PC-3 (cell line): Measurements from ENCODE around the gene RAF1. TPM values are rescaled to one million over a fixed set of nuclear protein-coding genes. Genes with fewer than 3 reads are reported as not detected.

Source experiments
- ATAC-seq: fragments of 200-7000 bp; cut with Tn5 transposase; 2 replicates; pipeline ENCODE4 v1.9.1; 2020; ENCODE audit warnings: mild to moderate bottlenecking, moderate library complexity
- BruUV-seq: library from RNA; stranded (reverse); fragments of 400-500 nt; replicated peaks from 2 replicates; lab custom pipeline; 2021; lab: Mats Ljungman, UMichigan
- CTCF ChIA-PET: fragments of 300-600 bp; sonication (Branson Sonifier 250); formaldehyde crosslinking; loops from one replicate; lab custom pipeline; 2022; ENCODE audit warnings: antibody characterized with exemption; lab: Charles Lee
- POLR2A ChIA-PET: fragments of 300-600 bp; sonication (Branson Sonifier 250); formaldehyde crosslinking; loops from one replicate; lab custom pipeline; 2022; ENCODE audit warnings: antibody characterized with exemption; ENCODE audit not compliant: unreplicated experiment; lab: Charles Lee
- DNase-seq: peaks from one replicate; pipeline ENCODE4 v3.0.0-alpha.2; 2015
- H2AFZ ChIP-seq: fragments of 300-600 bp; sonication (generic); 2 replicates; pipeline ENCODE4 v1.6.0; 2016; ENCODE audit warnings: antibody characterized with exemption, low read length
- H3F3A ChIP-seq: fragments of 300-600 bp; sonication (generic); one replicate; pipeline ENCODE4 v1.6.0; 2017; ENCODE audit warnings: antibody characterized with exemption, low read length, control low read depth, mild to moderate bottlenecking; ENCODE audit not compliant: unreplicated experiment
- H3K27ac ChIP-seq: fragments of 300-600 bp; sonication (generic); 2 replicates; pipeline ENCODE4 v1.5.1; 2016; ENCODE audit warnings: mild to moderate bottlenecking, low read length
- H3K27me3 ChIP-seq: fragments of 300-600 bp; sonication (generic); 2 replicates; pipeline ENCODE4 v1.6.1; 2016; ENCODE audit warnings: low read length, mixed read lengths
- H3K36me3 ChIP-seq: fragments of 300-600 bp; sonication (generic); 2 replicates; pipeline ENCODE4 v1.6.1; 2016; ENCODE audit warnings: low read depth, mixed run types, low read length, mixed read lengths
- H3K4me1 ChIP-seq: fragments of 300-600 bp; sonication (generic); 2 replicates; pipeline ENCODE4 v1.5.1; 2016; ENCODE audit warnings: low read length; ENCODE audit not compliant: insufficient read depth
- H3K4me2 ChIP-seq: fragments of 300-600 bp; sonication (generic); 2 replicates; pipeline ENCODE4 v1.6.0; 2016; ENCODE audit warnings: low read length
- H3K4me3 ChIP-seq: fragments of 300-600 bp; sonication (generic); 2 replicates; pipeline ENCODE4 v1.5.1; 2016; ENCODE audit warnings: mild to moderate bottlenecking, low read length, mixed read lengths
- H3K79me2 ChIP-seq: fragments of 300-600 bp; sonication (generic); 2 replicates; pipeline ENCODE4 v1.6.1; 2017; ENCODE audit warnings: low read length, mixed read lengths
- H3K9ac ChIP-seq: fragments of 300-600 bp; sonication (generic); 2 replicates; pipeline ENCODE4 v1.6.0; 2016; ENCODE audit warnings: mild to moderate bottlenecking, low read length
- H3K9me2 ChIP-seq: fragments of 300-600 bp; sonication (generic); replicated peaks from 2 replicates; pipeline ENCODE4 v1.6.1; 2016; ENCODE audit warnings: mixed run types, low read length, mixed read lengths
- H3K9me3 ChIP-seq: fragments of 300-600 bp; sonication (generic); 2 replicates; pipeline ENCODE4 v1.6.1; 2016; ENCODE audit warnings: low read length, mixed read lengths
- H4K20me1 ChIP-seq: fragments of 300-600 bp; sonication (generic); 2 replicates; pipeline ENCODE4 v1.6.1; 2016; ENCODE audit warnings: low read length, mixed read lengths
- CTCF ChIP-seq: fragments of 300-600 bp; sonication (generic); conservative IDR thresholded peaks from 2 replicates; pipeline ENCODE4 v1.5.1; 2017; ENCODE audit warnings: antibody characterized with exemption, low read depth, mild to moderate bottlenecking, low read length
- EZH2 ChIP-seq: fragments of 300-600 bp; sonication (generic); IDR thresholded peaks from one replicate; pipeline ENCODE4 v1.6.1; 2017; ENCODE audit warnings: antibody characterized with exemption, mild to moderate bottlenecking, low read length; ENCODE audit not compliant: unreplicated experiment
- EZH2phosphoT487 ChIP-seq: fragments of 300-600 bp; sonication (generic); IDR thresholded peaks from 2 replicates; pipeline ENCODE4 v1.6.1; 2018; ENCODE audit warnings: mild to moderate bottlenecking, antibody characterized with exemption, low read length, borderline replicate concordance
- intact Hi-C: fragments of 100-400 bp; cut with micrococcal nuclease; formaldehyde crosslinking; loops from 2 replicates; pipeline ENCODE4 v1.9.0; 2023
- total RNA-seq: library from RNA; depleted of rRNA; stranded (reverse); fragments of >200 nt; gene quantifications from 2 replicates; pipeline ENCODE4 v1.2.3, GENCODE V29; 2014

Gene RAF1
- total RNA-seq, 1 experiment from 2014 or later = 130 TPM

GRCh38 chr3:12681943-12682390 is 18.1 kb upstream of the RAF1 start:
- ATAC-seq = no peak
- TF ChIP-seq CTCF (no peak), EZH2phosphoT487 (no peak), EZH2 (no peak)
- H3K79me2 ChIP-seq = no peaks in the 10 kb centered on the region
- H3K27me3 ChIP-seq = no peaks in the 10 kb centered on the region
- H3K9me2 ChIP-seq = no peaks in the 10 kb centered on the region
- no peaks in the 10 kb centered on the region for H3K9me3 ChIP-seq
- peak; percentile 25 for DNase-seq
- no peak overlapping the region for H2AFZ ChIP-seq
- no peak overlapping the region for H3K27ac ChIP-seq
- H4K20me1 ChIP-seq = no peaks in the 10 kb centered on the region
- no peaks in the 10 kb centered on the region for H3F3A ChIP-seq
- ChIA-PET CTCF (no interaction called here), POLR2A (no interaction called here)
- peaks cover 5% of the 10 kb centered on the region for H3K4me1 ChIP-seq
- no peak overlapping the region for H3K4me2 ChIP-seq
- BruUV-seq = no TSS peak
- H3K36me3 ChIP-seq = no peaks in the 10 kb centered on the region
- H3K4me3 ChIP-seq = no peak overlapping the region
- no peak overlapping the region for H3K9ac ChIP-seq
- intact Hi-C loops = no loop called here

- BruUV-seq = no TSS peak
- Histone ChIP-seq H3K4me2 (no peak overlapping the region), H3K4me3 (no peak overlapping the region), H3F3A (no peaks in the 10 kb centered on the region), H3K79me2 (no peaks in the 10 kb centered on the region), H2AFZ (no peak overlapping the region), H3K4me1 (peaks cover 5% of the 10 kb centered on the region), H4K20me1 (no peaks in the 10 kb centered on the region), H3K9me2 (no peaks in the 10 kb centered on the region), H3K9ac (no peak overlapping the region), H3K9me3 (no peaks in the 10 kb centered on the region), H3K27me3 (no peaks in the 10 kb centered on the region), H3K27ac (no peak overlapping the region), H3K36me3 (no peaks in the 10 kb centered on the region)
- intact Hi-C loops = no loop called here
- ChIA-PET CTCF (no interaction called here), POLR2A (no interaction called here)
- TF ChIP-seq CTCF = no peak
- TF ChIP-seq EZH2phosphoT487 = no peak
- no peak for TF ChIP-seq EZH2
- DNase-seq (no peak), ATAC-seq (no peak)
Observed at GRCh38 chr3:12681089-12681942, 17.4 kb upstream of the RAF1 start.

- no peaks in the 10 kb centered on the region for H3K9me2 ChIP-seq
- no peak overlapping the region for H3K9ac ChIP-seq
- BruUV-seq = no TSS peak
- intact Hi-C loops = no loop called here
- no peaks in the 10 kb centered on the region for H3K9me3 ChIP-seq
- H3K4me2 ChIP-seq = no peak overlapping the region
- H3K27ac ChIP-seq = no peak overlapping the region
- DNase-seq = peak; percentile 94
- H2AFZ ChIP-seq = no peak overlapping the region
- no peak overlapping the region for H3K4me3 ChIP-seq
- H3F3A ChIP-seq = no peaks in the 10 kb centered on the region
- POLR2A ChIA-PET = no interaction called here
- no peaks in the 10 kb centered on the region for H3K36me3 ChIP-seq
- TF ChIP-seq EZH2phosphoT487 (no peak), CTCF (no peak), EZH2 (no peak)
- H4K20me1 ChIP-seq = no peaks in the 10 kb centered on the region
- peaks cover 5% of the 10 kb centered on the region for H3K4me1 ChIP-seq
- ATAC-seq = peak; percentile 98
- no peaks in the 10 kb centered on the region for H3K27me3 ChIP-seq
- H3K79me2 ChIP-seq = no peaks in the 10 kb centered on the region
- CTCF ChIA-PET = no interaction called here
Observed at GRCh38 chr3:12679468-12679867, 15.6 kb upstream of the RAF1 start.
